LNCaP clone FGC (cell line): ENCODE results near the gene MAD1L1.

Source experiments
- DNase-seq: peaks from one replicate; pipeline ENCODE4 v3.0.0-alpha.2; 2011; ENCODE audit warnings: low read depth
- H3K4me3 ChIP-seq: 2 replicates; pipeline ENCODE4 v1.5.1; 2011; ENCODE audit warnings: mild to moderate bottlenecking, low read depth, low read length, control low read depth
- CTCF ChIP-seq: IDR thresholded peaks from 2 replicates; pipeline ENCODE4 v1.5.1; 2012; ENCODE audit warnings: mild to moderate bottlenecking; ENCODE audit not compliant: control insufficient read depth, insufficient read depth; ENCODE audit errors: extremely low read depth

MAD1L1 gene

GRCh38 chr7:1887251-1887650 is 345.5 kb downstream of the MAD1L1 start:
- no peak overlapping the region for H3K4me3 ChIP-seq
- DNase-seq = no peak
- TF ChIP-seq CTCF = no peak

DNA sequence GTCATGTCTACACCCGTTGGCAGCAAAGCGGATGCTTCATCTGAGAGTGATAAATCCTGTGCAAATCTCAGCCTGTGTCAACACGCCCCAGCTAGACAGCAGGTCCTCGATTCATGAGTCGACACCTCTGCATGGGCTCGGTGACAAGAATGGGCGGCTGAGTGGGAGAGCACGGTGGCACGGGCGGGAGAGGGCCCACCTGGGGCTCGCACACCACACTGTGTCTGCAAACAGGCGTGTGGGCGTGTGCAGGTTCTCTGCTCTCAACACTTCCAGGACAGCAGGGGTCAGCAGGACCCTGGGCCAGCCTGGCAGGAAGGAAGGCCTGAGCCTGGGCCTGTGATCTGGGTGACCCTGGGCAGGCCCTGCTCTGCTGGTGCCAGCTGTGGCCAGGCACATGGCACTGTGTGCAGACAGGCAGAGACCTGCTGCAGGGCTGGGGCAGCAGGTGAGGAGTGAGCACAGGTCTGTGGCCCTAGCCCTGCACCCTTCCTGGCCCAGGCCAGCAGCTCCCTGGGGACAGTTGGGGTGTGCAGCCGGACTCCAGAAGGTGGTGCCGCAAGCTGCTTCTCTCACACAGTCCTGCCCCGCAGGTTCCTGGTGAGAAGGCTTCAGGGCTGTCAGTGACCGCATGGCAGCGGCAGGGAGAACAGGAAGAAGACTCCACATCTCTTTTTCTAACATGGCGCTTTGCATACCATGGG is 346.2 kb downstream of the MAD1L1 start:
- TF ChIP-seq CTCF = peak; percentile 16; the same call in 1 of the 2 replicates
- DNase-seq = no peak
- no peak overlapping the region for H3K4me3 ChIP-seq

DNA sequence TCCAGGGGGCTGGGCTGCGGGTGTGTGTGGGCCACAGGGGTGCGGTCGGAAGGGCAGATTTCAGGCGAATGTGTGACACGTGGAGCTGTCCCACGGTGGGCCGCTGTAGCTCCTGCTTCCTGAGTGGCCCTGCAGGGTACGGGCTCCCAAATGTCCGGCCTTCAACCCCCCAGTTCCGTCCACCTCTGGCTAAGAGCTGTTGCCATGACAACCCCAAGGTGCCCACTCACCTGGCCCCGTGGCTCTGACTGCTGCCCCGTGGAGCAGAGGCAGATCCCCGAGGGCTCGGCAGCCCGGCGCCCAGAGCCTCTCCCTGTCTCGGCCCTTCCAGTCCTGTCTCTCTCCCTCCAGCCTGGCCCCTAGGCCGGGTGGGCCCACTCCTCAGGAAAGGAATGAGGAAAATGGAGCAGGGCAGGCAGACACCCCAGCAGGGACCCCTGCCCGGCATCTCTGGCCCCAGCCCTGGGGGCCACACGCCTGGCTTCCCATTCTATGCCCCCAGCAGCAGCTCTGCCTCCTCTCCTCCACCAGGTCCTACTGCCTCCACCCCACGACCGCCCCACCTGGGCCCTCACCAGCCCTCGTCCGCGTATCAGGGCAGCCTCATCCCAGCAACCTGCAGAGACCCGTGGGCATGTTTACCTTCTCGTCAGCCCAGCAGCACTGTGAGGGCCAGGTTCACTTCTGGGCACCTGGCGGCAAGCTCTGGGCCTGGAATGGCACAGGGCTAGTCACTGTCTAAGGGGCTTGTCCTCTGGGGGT is 347.1 kb downstream of the MAD1L1 start:
- no peak for DNase-seq
- TF ChIP-seq CTCF = no peak
- no peak overlapping the region for H3K4me3 ChIP-seq

DNA sequence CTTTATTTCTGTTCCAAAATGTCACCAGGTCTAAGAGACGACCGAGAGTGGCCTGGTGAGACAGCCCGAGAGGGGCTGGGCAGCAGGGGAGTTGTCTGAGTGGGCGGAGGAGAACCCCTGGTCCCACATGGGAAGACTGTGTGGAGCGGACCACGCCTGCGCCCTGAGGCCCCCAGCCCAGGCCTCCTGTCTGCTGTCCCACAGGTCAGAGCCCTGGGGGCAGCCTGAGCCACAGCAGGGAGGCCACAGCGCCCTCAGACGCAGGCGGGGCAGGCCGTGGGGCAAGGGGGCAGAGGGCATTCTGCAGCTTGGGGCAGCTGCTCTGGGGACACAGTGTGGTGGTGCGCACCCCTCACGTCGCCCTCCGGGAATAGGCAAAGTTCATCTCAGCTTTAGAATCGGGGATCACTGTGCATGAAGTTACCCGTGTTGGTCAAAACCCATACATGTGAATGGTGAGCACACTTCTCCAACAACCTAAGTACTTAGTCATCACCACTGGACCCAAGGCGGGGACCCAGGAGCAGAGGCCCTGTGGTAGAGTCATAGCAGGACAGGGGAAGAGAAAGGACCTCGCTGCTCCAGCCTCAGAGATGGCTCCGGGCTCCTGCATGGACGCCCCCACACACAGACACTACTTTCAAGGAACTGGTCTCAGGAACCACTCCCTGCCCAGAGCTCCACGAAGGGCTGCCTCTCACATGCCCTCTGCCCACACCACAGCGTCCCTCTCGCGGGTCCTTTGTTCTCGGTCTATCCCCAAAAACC is 348.0 kb downstream of the MAD1L1 start:
- no peak for TF ChIP-seq CTCF
- no peak for DNase-seq
- no peak overlapping the region for H3K4me3 ChIP-seq

DNA sequence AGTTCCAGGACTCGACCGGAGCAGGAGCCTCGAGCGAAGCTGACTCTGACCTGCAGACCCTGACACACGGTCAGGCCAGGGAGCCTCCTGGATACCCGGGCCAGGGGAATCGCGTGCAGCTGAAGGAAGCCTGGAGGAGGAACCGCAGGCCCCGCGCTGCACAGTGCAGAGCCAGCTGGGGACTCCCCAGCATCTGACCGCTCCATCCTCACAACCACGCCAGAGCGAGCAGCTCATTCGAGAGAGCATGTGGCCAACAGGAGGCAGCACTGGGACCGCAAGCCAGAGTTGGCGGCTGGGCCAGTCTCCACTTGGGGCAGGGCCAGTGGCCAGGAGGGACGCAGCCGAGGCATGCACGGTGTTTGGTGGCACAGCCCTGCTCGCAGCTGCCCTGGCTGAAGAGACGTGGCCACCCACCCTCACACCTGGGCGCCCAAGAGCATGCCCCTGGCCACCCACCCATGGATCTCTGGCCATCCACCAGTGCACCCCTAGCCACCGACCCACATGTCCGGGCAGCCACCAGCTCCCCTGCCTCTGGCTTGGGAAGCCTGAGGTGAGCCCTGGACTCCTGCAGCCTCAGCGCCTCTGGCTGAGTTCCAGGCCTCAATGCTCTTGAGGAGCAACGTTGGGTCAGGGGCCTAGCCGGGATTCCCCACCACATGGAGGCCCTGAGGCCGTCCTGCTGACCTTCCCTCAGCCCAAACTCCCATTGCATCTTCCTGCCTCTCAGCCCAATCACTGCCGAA is 348.7 kb downstream of the MAD1L1 start:
- no peak for DNase-seq
- 0 out of 2 replicates have a peak, but pooled peaks have one; percentile 31 for TF ChIP-seq CTCF

GRCh38 chr7:1883031-1883761 is 349.5 kb downstream of the MAD1L1 start:
- H3K4me3 ChIP-seq = no peak overlapping the region
- no peak for DNase-seq
- no peak for TF ChIP-seq CTCF

More for the DNA sequence above, 348.7 kb downstream of the MAD1L1 start:
- no peak overlapping the region for H3K4me3 ChIP-seq
